Nephron (organoid): ENCODE results near the gene ST8SIA6.

Source experiments
- H3K27ac Mint-ChIP-seq, 3 experiments: 2 replicates each; pipeline ENCODE4 v1.8.0; 2020; ENCODE audit warnings: mixed read lengths in 3 of 3, mild to moderate bottlenecking in 2 of 3, moderate library complexity in 1 of 3
- H3K27me3 Mint-ChIP-seq: 2 replicates; pipeline ENCODE4 v1.8.0; 2021; ENCODE audit warnings: low read depth, mild to moderate bottlenecking, moderate library complexity, mixed read lengths
- H3K36me3 Mint-ChIP-seq: 2 replicates; pipeline ENCODE4 v1.8.0; 2020; ENCODE audit warnings: low read depth, mixed read lengths
- H3K4me1 Mint-ChIP-seq: 2 replicates; pipeline ENCODE4 v1.8.0; 2020; ENCODE audit warnings: mixed read lengths
- H3K4me3 Mint-ChIP-seq, 3 experiments: 2 replicates each; pipeline ENCODE4 v1.8.0; 2020; ENCODE audit warnings: mild to moderate bottlenecking in 3 of 3, mixed read lengths in 3 of 3, moderate library complexity in 2 of 3
- H3K9me3 Mint-ChIP-seq: 2 replicates; pipeline ENCODE4 v1.8.0; 2020; ENCODE audit warnings: mixed read lengths
- CTCF ChIP-seq, 3 experiments: fragments of 200-600 bp; sonication (generic); IDR thresholded peaks; one replicate each; pipeline ENCODE4 v1.5.0; 2021; ENCODE audit warnings: antibody characterized with exemption in 3 of 3; ENCODE audit not compliant: unreplicated experiment in 3 of 3

ST8SIA6 gene

GRCh38 chr10:17453373-17454091, 863 bp downstream of the ST8SIA6 start:
- H3K36me3 Mint-ChIP-seq = peaks cover 12% of the 10 kb centered on the region
- no peak overlapping the region for H3K27ac Mint-ChIP-seq
- peaks cover 81% of the 10 kb centered on the region for H3K27me3 Mint-ChIP-seq
- H3K4me3 Mint-ChIP-seq = peak overlapping the region; percentile 82 to 87 (median 87)
- H3K4me1 Mint-ChIP-seq = no peaks in the 10 kb centered on the region
- no peak for TF ChIP-seq CTCF (IDR thresholded peaks at IDR 0.05; ENCODE audit: unreplicated experiment in 3 of 3)
- H3K9me3 Mint-ChIP-seq = peaks cover 24% of the 10 kb centered on the region

GRCh38 chr10:17453035-17453372, 1.4 kb downstream of the ST8SIA6 start:
- H3K36me3 Mint-ChIP-seq = peaks cover 16% of the 10 kb centered on the region
- no peak for TF ChIP-seq CTCF (IDR thresholded peaks at IDR 0.05; ENCODE audit: unreplicated experiment in 3 of 3)
- H3K4me1 Mint-ChIP-seq = no peaks in the 10 kb centered on the region
- peaks cover 29% of the 10 kb centered on the region for H3K9me3 Mint-ChIP-seq
- H3K4me3 Mint-ChIP-seq = peak overlapping the region; percentile 82 to 87 (median 87)
- peaks cover 81% of the 10 kb centered on the region for H3K27me3 Mint-ChIP-seq
- no peak overlapping the region for H3K27ac Mint-ChIP-seq

GRCh38 chr10:17452060-17452841, 2.1 kb downstream of the ST8SIA6 start:
- H3K27ac Mint-ChIP-seq = no peak overlapping the region
- peaks cover 21% of the 10 kb centered on the region for H3K36me3 Mint-ChIP-seq
- TF ChIP-seq CTCF (IDR thresholded peaks at IDR 0.05; ENCODE audit: unreplicated experiment in 3 of 3) = no peak
- peak overlapping the region; percentile 42 to 57 (median 54) for H3K4me3 Mint-ChIP-seq
- peaks cover 80% of the 10 kb centered on the region for H3K27me3 Mint-ChIP-seq
- no peaks in the 10 kb centered on the region for H3K4me1 Mint-ChIP-seq
- H3K9me3 Mint-ChIP-seq = peaks cover 34% of the 10 kb centered on the region

- no peaks in the 10 kb centered on the region for H3K4me1 Mint-ChIP-seq
- peaks cover 45% of the 10 kb centered on the region for H3K9me3 Mint-ChIP-seq
- no peak overlapping the region for H3K4me3 Mint-ChIP-seq
- no peak for TF ChIP-seq CTCF (IDR thresholded peaks at IDR 0.05; ENCODE audit: unreplicated experiment in 3 of 3)
- H3K27me3 Mint-ChIP-seq = peaks cover 66% of the 10 kb centered on the region
- no peak overlapping the region for H3K27ac Mint-ChIP-seq
- peaks cover 28% of the 10 kb centered on the region for H3K36me3 Mint-ChIP-seq
Observed at GRCh38 chr10:17450024-17450423, 4.4 kb downstream of the ST8SIA6 start.

GRCh38 chr10:17445400-17445998, 8.9 kb downstream of the ST8SIA6 start:
- Mint-ChIP-seq H3K9me3 (peaks cover 34% of the 10 kb centered on the region), H3K27ac (no peak overlapping the region), H3K4me1 (no peaks in the 10 kb centered on the region), H3K4me3 (no peak overlapping the region), H3K27me3 (peaks cover 44% of the 10 kb centered on the region), H3K36me3 (peaks cover 28% of the 10 kb centered on the region)
- no peak for TF ChIP-seq CTCF (IDR thresholded peaks at IDR 0.05; ENCODE audit: unreplicated experiment in 3 of 3)
